Stimulated activated CD4-positive, alpha-beta T cell treated with anti-CD3 and anti-CD28 coated beads, TNF-alpha, amount 100 ng/mL, for 48 hours (primary cell): Measurements from ENCODE around the gene YIPF3.

ENCODE experiments used
- DNase-seq, 3 donors: peaks; one replicate each; pipeline ENCODE4 v3.0.0-alpha.2; 2020; ENCODE audit warnings: low read depth in 3 of 3

The YIPF3 gene

GRCh38 chr6:43464337-43464736, 52.4 kb downstream of the YIPF3 start:
- no peak for DNase-seq

GRCh38 chr6:43461936-43462335, 54.8 kb downstream of the YIPF3 start:
- DNase-seq, result no peak
